RWPE1 (cell line): Measurements from ENCODE around the gene ZBTB48.

Source experiments
- CTCF ChIA-PET: fragments of 350-600 bp; sonication (Branson Sonifier 250); formaldehyde crosslinking; extraction: SDS; loops from one replicate; lab custom pipeline; 2021; lab: Yijun Ruan, JAX
- POLR2A ChIA-PET: fragments of 400-600 bp; formaldehyde crosslinking; extraction: SDS; loops from one replicate; lab custom pipeline; 2020; ENCODE audit warnings: antibody characterized with exemption; ENCODE audit not compliant: low non-redundant PET; lab: Yijun Ruan, JAX
- DNase-seq: peaks from one replicate; pipeline ENCODE4 v3.0.0; 2012; ENCODE audit warnings: low spot score
- H3K27ac ChIP-seq: fragments of 450-650 bp; 2 replicates; pipeline ENCODE4 v1.5.1; 2017
- TF ChIP-seq, protein P1 (sequence below): fragments of 450-650 bp; conservative IDR thresholded peaks from 2 replicates; pipeline ENCODE4 v1.5.1; 2017; ENCODE audit warnings: low read depth, mild to moderate bottlenecking

ZBTB48 gene

DNA sequence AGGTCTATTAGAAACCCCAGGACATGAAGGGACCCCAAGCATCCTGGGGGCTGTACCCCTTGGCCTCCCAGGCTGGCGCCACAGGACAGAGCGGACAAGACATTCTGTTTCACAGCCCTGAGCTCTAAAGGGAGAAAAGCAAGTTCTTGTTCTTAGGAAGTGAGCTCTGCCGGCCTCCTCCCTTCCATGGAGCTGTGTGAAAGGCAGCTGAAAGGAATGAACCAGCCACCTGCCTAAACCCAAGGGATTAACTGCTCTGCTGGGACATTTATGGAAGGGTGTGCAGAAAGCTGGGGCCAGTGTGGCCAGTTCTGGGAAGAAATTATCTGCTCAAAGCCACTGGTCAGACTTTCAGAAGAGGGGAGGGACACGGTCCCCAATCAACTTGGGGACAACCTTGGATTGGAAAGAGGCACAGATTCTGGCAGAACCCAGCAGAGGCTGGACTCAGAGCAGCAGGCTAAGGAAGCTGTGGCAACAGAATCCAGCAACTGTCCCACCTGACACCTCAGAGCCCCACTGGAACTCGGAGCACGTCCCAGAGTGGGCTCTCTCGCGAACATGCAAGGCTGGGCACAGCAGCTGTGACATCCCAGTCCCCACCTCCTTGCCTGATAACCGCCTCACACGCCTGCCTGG lies 20.7 kb downstream of the ZBTB48 start:
- ChIA-PET POLR2A (interaction anchor here (0.5 to 2.1 kb wide), 2 partner anchors 7 to 21 kb away, joined by 6 to 8 read pairs; no protein-coding TSS in a partner anchor), CTCF (interaction anchor here (0.6 to 2.0 kb wide), 3 partner anchors 11 to 46 kb away, joined by 3 to 7 read pairs (median 4); partner anchors contain the start of gene NOL9)
- no peak for DNase-seq
- TF ChIP-seq, protein P1, sequence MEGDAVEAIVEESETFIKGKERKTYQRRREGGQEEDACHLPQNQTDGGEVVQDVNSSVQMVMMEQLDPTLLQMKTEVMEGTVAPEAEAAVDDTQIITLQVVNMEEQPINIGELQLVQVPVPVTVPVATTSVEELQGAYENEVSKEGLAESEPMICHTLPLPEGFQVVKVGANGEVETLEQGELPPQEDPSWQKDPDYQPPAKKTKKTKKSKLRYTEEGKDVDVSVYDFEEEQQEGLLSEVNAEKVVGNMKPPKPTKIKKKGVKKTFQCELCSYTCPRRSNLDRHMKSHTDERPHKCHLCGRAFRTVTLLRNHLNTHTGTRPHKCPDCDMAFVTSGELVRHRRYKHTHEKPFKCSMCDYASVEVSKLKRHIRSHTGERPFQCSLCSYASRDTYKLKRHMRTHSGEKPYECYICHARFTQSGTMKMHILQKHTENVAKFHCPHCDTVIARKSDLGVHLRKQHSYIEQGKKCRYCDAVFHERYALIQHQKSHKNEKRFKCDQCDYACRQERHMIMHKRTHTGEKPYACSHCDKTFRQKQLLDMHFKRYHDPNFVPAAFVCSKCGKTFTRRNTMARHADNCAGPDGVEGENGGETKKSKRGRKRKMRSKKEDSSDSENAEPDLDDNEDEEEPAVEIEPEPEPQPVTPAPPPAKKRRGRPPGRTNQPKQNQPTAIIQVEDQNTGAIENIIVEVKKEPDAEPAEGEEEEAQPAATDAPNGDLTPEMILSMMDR = no peak
- H3K27ac ChIP-seq = peak overlapping the region; percentile 98

DNA sequence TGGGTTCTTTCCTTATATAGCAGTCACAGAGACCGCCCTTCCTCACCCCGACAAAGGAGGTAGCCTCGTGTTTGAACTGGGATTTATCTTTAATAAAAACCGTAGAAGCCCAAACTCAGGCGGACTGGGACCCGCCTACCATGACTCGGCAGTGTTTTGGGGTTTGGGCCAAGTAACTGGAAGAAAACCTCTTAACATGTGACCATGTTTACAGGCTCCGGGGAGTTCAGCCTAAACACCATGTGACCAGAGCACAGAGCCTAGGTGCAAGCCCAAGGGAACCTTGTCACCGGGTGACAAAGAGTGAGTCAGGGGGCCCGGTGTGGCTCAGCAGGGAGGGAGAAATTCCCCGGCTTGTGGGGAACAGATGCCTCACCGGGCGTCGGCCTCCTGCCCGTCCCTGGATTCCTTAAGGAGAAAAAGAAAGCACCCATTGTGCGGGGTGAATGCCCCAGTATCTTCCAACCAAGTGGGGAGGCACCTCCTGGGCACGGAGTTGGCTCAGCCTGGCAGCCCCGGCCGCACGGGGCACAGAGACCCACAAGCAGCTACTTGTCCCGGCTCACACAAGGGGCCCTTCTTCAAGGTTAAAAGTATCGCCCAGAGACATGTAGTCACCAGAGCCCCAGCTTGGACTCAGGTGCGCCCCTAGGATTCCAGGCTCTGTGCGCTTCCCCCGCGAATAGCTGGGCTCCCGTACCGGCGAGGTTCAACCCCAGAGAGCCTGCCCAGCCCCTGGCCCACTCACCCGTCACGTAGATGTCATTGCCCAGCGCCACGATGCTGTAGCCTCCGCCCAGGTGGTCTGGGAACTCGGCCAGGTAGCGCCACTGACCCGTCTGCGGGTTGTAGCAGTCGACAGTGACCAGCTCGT lies 21.5 kb downstream of the ZBTB48 start:
- peak; percentile 92 for DNase-seq
- POLR2A ChIA-PET = interaction anchor here (0.6 to 2.1 kb wide), 4 partner anchors 11 to 1416 kb away, joined by 3 to 8 read pairs (median 3); no protein-coding TSS in a partner anchor
- H3K27ac ChIP-seq = peak overlapping the region; percentile 98
- CTCF ChIA-PET = interaction anchor here (0.5 to 2.0 kb wide), 4 partner anchors 10 to 468 kb away, joined by 3 to 7 read pairs (median 4); partner anchors contain the start of gene NOL9
- TF ChIP-seq, protein P1 = no peak

DNA sequence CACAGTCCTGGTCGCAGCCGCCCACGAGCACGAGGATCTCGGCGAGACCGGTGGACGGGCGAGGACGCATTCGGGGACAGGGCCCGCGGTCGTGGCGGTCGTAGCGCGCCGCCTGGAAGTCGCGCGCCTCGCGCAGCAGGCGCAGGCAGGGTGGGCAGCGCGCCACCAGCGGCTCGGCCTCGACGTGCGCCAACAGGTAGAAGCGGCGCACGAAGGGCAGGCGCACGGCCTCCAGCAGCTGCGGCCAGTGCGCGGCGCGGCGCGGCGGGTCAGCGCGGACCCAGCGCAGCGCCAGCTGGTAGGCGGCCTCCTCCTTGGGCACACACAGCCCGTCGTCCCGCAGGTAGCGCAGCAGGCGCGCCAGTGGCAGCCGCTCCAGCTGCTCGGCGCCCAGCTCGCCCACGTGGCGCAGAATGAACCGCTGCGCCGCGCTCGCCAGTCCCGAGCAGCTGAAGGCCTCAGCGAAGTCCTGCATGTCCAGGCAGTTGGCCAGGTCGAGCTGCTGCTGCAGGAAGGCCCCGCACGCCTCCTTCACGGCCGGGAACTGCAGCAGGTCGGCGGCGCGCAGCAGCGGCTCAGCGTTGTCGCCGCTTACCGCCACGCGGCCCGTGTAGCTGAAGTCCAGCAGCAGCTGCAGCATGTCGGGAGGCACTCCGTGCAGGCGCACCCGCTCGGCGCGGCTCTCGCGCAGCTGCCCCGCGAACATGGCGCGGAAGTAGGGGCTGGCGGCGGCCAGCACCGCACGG lies 22.3 kb downstream of the ZBTB48 start:
- ChIA-PET CTCF (interaction anchor here (1.1 kb wide), 1 partner anchor 11 kb away, joined by 5 read pairs; no protein-coding TSS in a partner anchor), POLR2A (interaction anchor here (0.6 to 1.1 kb wide), 4 partner anchors 11 to 1415 kb away, joined by 3 to 5 read pairs (median 3); no protein-coding TSS in a partner anchor)
- peak overlapping the region; percentile 98 for H3K27ac ChIP-seq
- TF ChIP-seq, protein P1 = no peak
- no peak for DNase-seq

DNA sequence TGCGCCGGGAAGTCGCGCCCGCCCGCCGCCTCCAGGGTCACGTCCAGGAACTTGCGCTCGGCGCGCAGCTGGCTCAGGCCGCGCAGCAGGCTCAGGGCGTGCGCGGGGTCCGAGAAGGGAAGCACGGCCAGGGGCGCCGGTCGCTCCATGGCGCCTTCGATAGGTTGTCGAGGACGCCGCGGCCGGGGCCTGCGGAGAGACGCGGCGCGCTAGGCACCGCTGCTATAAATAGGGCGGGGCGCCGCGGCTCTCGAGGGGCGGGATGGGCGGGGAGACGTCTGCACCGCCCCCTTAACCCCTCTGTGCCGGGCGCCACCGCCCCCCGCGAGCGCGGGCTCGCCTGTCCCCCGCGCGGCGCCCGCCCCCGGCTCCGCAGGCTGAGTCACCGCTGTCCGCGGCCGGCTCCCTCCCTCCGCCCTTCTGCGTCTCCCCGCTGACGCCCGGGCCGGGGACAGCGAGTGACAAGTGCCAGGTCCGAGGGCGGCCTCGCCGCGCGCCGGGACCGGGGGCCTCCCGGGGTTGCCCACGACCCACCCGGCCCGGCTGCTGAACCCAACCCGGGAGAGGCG lies 23.0 kb downstream of the ZBTB48 start, which contains the start of gene KLHL21:
KLHL21 (minus strand) TSS at position 201 of the 569 bp plus-strand sequence; CDS start at position 149, 52 bp downstream.
- ChIA-PET POLR2A (interaction anchor here (0.6 to 1.1 kb wide), 3 partner anchors 10 to 79 kb away, joined by 3 to 5 read pairs (median 3); no protein-coding TSS in a partner anchor), CTCF (no interaction called here)

DNA sequence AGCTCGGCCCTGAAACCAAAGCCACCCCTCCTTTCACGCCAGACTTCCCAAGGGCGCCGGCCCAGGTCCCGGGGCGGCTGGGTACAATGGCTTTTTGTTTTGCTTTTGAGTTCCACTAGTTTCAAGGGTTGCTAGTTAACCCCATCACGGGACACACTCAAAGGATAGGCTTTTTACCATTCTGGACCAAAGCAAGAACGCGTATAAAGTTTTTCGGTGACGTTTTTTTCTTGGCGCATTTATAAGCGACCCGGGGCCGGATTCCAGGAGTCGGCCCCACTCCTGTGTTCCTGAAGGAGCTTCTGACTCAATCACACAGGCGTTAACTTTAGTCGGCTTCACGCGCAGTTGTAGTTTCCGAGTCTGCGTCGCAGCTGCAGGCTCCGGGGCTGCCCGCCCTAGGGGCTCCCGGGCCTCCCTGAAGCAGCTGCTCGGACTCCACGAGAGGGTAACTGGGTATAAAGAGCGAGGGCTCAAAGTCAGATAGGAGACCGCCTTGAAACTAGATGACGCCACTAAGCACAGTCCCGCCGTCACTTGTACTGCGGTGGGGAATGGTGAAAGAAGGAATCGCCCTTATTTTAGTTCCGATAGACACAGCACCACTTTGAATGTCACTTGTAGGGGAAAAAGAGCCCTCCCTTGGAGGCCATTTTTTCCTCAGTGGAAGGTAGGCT lies 23.6 kb downstream of the ZBTB48 start:
- H3K27ac ChIP-seq = peak overlapping the region; percentile 98
- ChIA-PET POLR2A (interaction anchor here (0.6 kb wide), 1 partner anchor 14 kb away, joined by 3 read pairs; no protein-coding TSS in a partner anchor), CTCF (no interaction called here)
- peak; percentile 23 for DNase-seq
- TF ChIP-seq, protein P1 = no peak

More for the DNA sequence above, 23.0 kb downstream of the ZBTB48 start, which contains the start of gene KLHL21:
- H3K27ac ChIP-seq = peak within 1 kb of the TSS; percentile 98
- TF ChIP-seq, protein P1 = no peak
- DNase-seq = peak; percentile 81
